Fibroblast of lung (primary cell): ENCODE results near the gene LDLRAD4. TPM values are rescaled to one million over a fixed set of nuclear protein-coding genes. Genes with fewer than 3 reads are reported as not detected.

Source experiments
- DNase-seq, 2 donors: peaks; one replicate each; pipeline versions ENCODE4 v3.0.0 to v3.0.0-alpha.2; 2010; ENCODE audit warnings: low read depth in 2 of 2
- H2AFZ ChIP-seq: 2 replicates; pipeline ENCODE4 v1.5.1; 2012; ENCODE audit warnings: low read length, control low read depth, inconsistent platforms
- H3K27ac ChIP-seq: 2 replicates; pipeline ENCODE4 v1.5.1; 2011; ENCODE audit warnings: low read length, control low read depth; ENCODE audit not compliant: insufficient read depth
- H3K27me3 ChIP-seq: 2 replicates; pipeline ENCODE4 v1.5.1; 2011; ENCODE audit warnings: mild to moderate bottlenecking, low read length; ENCODE audit not compliant: control insufficient read depth, insufficient read depth
- H3K36me3 ChIP-seq: 2 replicates; pipeline ENCODE4 v1.5.1; 2011; ENCODE audit warnings: low read length; ENCODE audit not compliant: control insufficient read depth, insufficient read depth
- H3K4me1 ChIP-seq: 2 replicates; pipeline ENCODE4 v1.5.1; 2011; ENCODE audit warnings: low read length; ENCODE audit not compliant: control insufficient read depth, insufficient read depth; ENCODE audit errors: extremely low read depth
- H3K4me2 ChIP-seq: 2 replicates; pipeline ENCODE4 v1.5.1; 2011; ENCODE audit warnings: low read length, control low read depth; ENCODE audit not compliant: insufficient read depth; ENCODE audit errors: extremely low read depth
- H3K4me3 ChIP-seq, 4 experiments: fragments of 200-600 bp in 1 of 4; sonication (generic) in 1 of 4; replicated peaks in 1 of 4; 2 replicates each; pipeline ENCODE4 v1.5.1; 2011 to 2016; ENCODE audit warnings: low read length in 4 of 4, low read depth in 3 of 4, mild to moderate bottlenecking in 3 of 4, control low read depth in 2 of 4, inconsistent platforms in 1 of 4, mixed read lengths in 1 of 4; ENCODE audit not compliant: insufficient read depth in 1 of 4; ENCODE audit errors: control extremely low read depth in 1 of 4
- H3K79me2 ChIP-seq: 2 replicates; pipeline ENCODE4 v1.5.1; 2012; ENCODE audit warnings: mild to moderate bottlenecking, low read length, inconsistent platforms; ENCODE audit not compliant: control insufficient read depth, insufficient read depth
- H3K9ac ChIP-seq: 2 replicates; pipeline ENCODE4 v1.5.1; 2011; ENCODE audit warnings: mild to moderate bottlenecking, low read length, control low read depth; ENCODE audit not compliant: insufficient read depth
- H3K9me3 ChIP-seq: 2 replicates; pipeline ENCODE4 v1.5.1; 2012; ENCODE audit warnings: low read depth, low read length; ENCODE audit not compliant: control insufficient read depth, insufficient read depth
- H4K20me1 ChIP-seq: 2 replicates; pipeline ENCODE4 v1.5.1; 2011; ENCODE audit warnings: low read length; ENCODE audit not compliant: control insufficient read depth, insufficient read depth; ENCODE audit errors: extremely low read depth
- CTCF ChIP-seq, 2 donors: IDR thresholded peaks in 1 of 2; conservative IDR thresholded peaks in 1 of 2; 1 replicate in 1 of 2; 2 replicates in 1 of 2; pipeline ENCODE4 v1.5.1; 2011 to 2012; ENCODE audit warnings: low read length in 2 of 2, control low read depth in 1 of 2, inconsistent platforms in 1 of 2, low read depth in 1 of 2, mild to moderate bottlenecking in 1 of 2
- EZH2 ChIP-seq: IDR thresholded peaks from 2 replicates; pipeline ENCODE4 v1.5.1; 2012; ENCODE audit warnings: low read length, control low read depth, mild to moderate bottlenecking; ENCODE audit errors: missing control alignments
- polyA plus RNA-seq, 2 donors: library from polyadenylated mRNA; depleted of rRNA in 1 of 2; stranded (reverse) in 1 of 2; unstranded in 1 of 2; fragments of >200 nt; gene quantifications; 2 replicates each; pipeline ENCODE4 v1.2.1, GENCODE V29; 2011 to 2012; ENCODE audit warnings: missing spikeins in 1 of 2
- total RNA-seq: library from RNA; depleted of rRNA; stranded (reverse); fragments of >200 nt; gene quantifications from 2 replicates; pipeline ENCODE4 v1.2.1, GENCODE V29; 2014

Gene LDLRAD4
- total and polyA plus RNA-seq, 2 donors (not counting 1 experiment from before 2014, with no cell fraction given): not detected

GRCh38 chr18:13265008-13265910 lies 46.7 kb downstream of the LDLRAD4 start:
- no peaks in the 10 kb centered on the region for H3K27me3 ChIP-seq
- no peak overlapping the region for H3K4me3 ChIP-seq
- no peaks in the 10 kb centered on the region for H4K20me1 ChIP-seq
- H3K36me3 ChIP-seq: no peaks in the 10 kb centered on the region
- no peak overlapping the region for H3K27ac ChIP-seq
- no peaks in the 10 kb centered on the region for H3K79me2 ChIP-seq
- H3K4me1 ChIP-seq: no peaks in the 10 kb centered on the region
- TF ChIP-seq EZH2 (no peak), CTCF (conservative IDR thresholded peaks at IDR 0.05 in 1 of 2, IDR thresholded peaks at IDR 0.05 in 1 of 2; ENCODE audit: low read depth in 1 of 2, low read length in 2 of 2) (no peak)
- no peaks in the 10 kb centered on the region for H3K9me3 ChIP-seq
- H3K4me2 ChIP-seq: no peak overlapping the region
- DNase-seq: no peak
- H3K9ac ChIP-seq: no peak overlapping the region
- no peak overlapping the region for H2AFZ ChIP-seq

GRCh38 chr18:13265911-13266217 lies 47.3 kb downstream of the LDLRAD4 start:
- no peak for DNase-seq
- Histone ChIP-seq H3K9ac (no peak overlapping the region), H4K20me1 (no peaks in the 10 kb centered on the region), H3K4me1 (no peaks in the 10 kb centered on the region), H3K27me3 (no peaks in the 10 kb centered on the region), H3K79me2 (no peaks in the 10 kb centered on the region), H3K9me3 (no peaks in the 10 kb centered on the region), H3K27ac (no peak overlapping the region), H2AFZ (no peak overlapping the region), H3K4me2 (no peak overlapping the region), H3K4me3 (no peak overlapping the region), H3K36me3 (no peaks in the 10 kb centered on the region)
- TF ChIP-seq CTCF (conservative IDR thresholded peaks at IDR 0.05 in 1 of 2, IDR thresholded peaks at IDR 0.05 in 1 of 2; ENCODE audit: low read depth in 1 of 2, low read length in 2 of 2): no peak
- no peak for TF ChIP-seq EZH2

- H3K27ac ChIP-seq: no peak overlapping the region
- DNase-seq: no peak
- no peaks in the 10 kb centered on the region for H3K27me3 ChIP-seq
- no peak overlapping the region for H3K9ac ChIP-seq
- no peak overlapping the region for H3K4me2 ChIP-seq
- no peak overlapping the region for H2AFZ ChIP-seq
- no peaks in the 10 kb centered on the region for H3K79me2 ChIP-seq
- no peaks in the 10 kb centered on the region for H3K36me3 ChIP-seq
- no peaks in the 10 kb centered on the region for H3K4me1 ChIP-seq
- no peak overlapping the region for H3K4me3 ChIP-seq
- TF ChIP-seq CTCF (conservative IDR thresholded peaks at IDR 0.05 in 1 of 2, IDR thresholded peaks at IDR 0.05 in 1 of 2; ENCODE audit: low read depth in 1 of 2, low read length in 2 of 2) (no peak), EZH2 (no peak)
- H4K20me1 ChIP-seq: no peaks in the 10 kb centered on the region
- H3K9me3 ChIP-seq: no peaks in the 10 kb centered on the region
Measured at GRCh38 chr18:13266218-13267100, 47.9 kb downstream of the LDLRAD4 start.
